PC-3 (cell line): ENCODE results near the gene TAS2R31.
"Not testable (repeated sequence)": the region's sequence is repeated elsewhere in the genome, so short reads cannot be mapped to it uniquely, and the experiment has no call there.

Experiments used
- CTCF ChIP-seq: fragments of 300-600 bp; sonication (generic); conservative IDR thresholded peaks from 2 replicates; pipeline ENCODE4 v1.5.1; 2017; ENCODE audit warnings: antibody characterized with exemption, low read depth, mild to moderate bottlenecking, low read length
- EZH2 ChIP-seq: fragments of 300-600 bp; sonication (generic); IDR thresholded peaks from one replicate; pipeline ENCODE4 v1.6.1; 2017; ENCODE audit warnings: antibody characterized with exemption, mild to moderate bottlenecking, low read length; ENCODE audit not compliant: unreplicated experiment
- EZH2phosphoT487 ChIP-seq: fragments of 300-600 bp; sonication (generic); IDR thresholded peaks from 2 replicates; pipeline ENCODE4 v1.6.1; 2018; ENCODE audit warnings: mild to moderate bottlenecking, antibody characterized with exemption, low read length, borderline replicate concordance

GRCh38 chr12:11062194-11062593 is 31.0 kb upstream of the TAS2R31 start, which contains the start of gene TAS2R46:
- TF ChIP-seq CTCF, EZH2, EZH2phosphoT487: not testable (repeated sequence)
